NCI-H82 treated with DMSO at 0.1 percent for 48 hours (cell line): Measurements from ENCODE around the gene ALB.

ENCODE experiments used
- DNase-seq: peaks from one replicate; lab custom pipeline; 2025; ENCODE audit not compliant: unreplicated experiment; lab: John Stamatoyannopoulos, UW

ALB gene

GRCh38 chr4:73408181-73408867 lies 4.2 kb downstream of the ALB start:
- DNase-seq = no peak

DNA sequence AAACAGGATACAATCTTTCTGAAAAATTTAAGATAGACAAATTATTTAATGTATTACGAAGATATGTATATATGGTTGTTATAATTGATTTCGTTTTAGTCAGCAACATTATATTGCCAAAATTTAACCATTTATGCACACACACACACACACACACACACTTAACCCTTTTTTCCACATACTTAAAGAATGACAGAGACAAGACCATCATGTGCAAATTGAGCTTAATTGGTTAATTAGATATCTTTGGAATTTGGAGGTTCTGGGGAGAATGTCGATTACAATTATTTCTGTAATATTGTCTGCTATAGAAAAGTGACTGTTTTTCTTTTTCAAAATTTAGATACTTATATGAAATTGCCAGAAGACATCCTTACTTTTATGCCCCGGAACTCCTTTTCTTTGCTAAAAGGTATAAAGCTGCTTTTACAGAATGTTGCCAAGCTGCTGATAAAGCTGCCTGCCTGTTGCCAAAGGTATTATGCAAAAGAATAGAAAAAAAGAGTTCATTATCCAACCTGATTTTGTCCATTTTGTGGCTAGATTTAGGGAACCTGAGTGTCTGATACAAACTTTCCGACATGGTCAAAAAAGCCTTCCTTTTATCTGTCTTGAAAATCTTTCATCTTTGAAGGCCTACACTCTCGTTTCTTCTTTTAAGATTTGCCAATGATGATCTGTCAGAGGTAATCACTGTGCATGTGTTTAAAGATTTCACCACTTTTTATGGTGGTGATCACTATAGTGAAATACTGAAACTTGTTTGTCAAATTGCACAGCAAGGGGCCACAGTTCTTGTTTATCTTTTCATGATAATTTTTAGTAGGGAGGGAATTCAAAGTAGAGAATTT lies 5.2 kb downstream of the ALB start:
- no peak for DNase-seq

GRCh38 chr4:73409978-73410548 lies 6.0 kb downstream of the ALB start:
- no peak for DNase-seq

- DNase-seq = no peak
Measured at GRCh38 chr4:73410916-73411730, 7.0 kb downstream of the ALB start.

- no peak for DNase-seq
Measured at GRCh38 chr4:73411731-73412414, 7.8 kb downstream of the ALB start.

DNA sequence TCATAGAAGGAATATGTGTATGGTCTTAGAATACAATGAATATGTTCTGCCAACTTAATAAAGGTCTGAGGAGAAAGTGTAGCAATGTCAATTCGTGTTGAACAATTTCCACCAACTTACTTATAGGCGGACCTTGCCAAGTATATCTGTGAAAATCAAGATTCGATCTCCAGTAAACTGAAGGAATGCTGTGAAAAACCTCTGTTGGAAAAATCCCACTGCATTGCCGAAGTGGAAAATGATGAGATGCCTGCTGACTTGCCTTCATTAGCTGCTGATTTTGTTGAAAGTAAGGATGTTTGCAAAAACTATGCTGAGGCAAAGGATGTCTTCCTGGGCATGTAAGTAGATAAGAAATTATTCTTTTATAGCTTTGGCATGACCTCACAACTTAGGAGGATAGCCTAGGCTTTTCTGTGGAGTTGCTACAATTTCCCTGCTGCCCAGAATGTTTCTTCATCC lies 9.2 kb downstream of the ALB start:
- DNase-seq = no peak

DNA sequence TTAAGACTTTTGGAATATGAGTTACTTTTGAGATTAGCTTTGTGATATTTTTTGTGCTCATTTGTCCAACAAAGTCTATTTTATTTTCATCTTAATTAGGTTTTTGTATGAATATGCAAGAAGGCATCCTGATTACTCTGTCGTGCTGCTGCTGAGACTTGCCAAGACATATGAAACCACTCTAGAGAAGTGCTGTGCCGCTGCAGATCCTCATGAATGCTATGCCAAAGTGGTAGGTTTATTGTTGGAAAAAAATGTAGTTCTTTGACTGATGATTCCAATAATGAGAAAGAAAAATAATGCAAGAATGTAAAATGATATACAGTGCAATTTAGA lies 10.8 kb downstream of the ALB start:
- DNase-seq = no peak

- DNase-seq = no peak
Measured at GRCh38 chr4:73415807-73416238, 11.7 kb downstream of the ALB start.

- no peak for DNase-seq
Measured at GRCh38 chr4:73416423-73417087, 12.5 kb downstream of the ALB start.

GRCh38 chr4:73417342-73417741 lies 13.3 kb downstream of the ALB start:
- DNase-seq = no peak

DNA sequence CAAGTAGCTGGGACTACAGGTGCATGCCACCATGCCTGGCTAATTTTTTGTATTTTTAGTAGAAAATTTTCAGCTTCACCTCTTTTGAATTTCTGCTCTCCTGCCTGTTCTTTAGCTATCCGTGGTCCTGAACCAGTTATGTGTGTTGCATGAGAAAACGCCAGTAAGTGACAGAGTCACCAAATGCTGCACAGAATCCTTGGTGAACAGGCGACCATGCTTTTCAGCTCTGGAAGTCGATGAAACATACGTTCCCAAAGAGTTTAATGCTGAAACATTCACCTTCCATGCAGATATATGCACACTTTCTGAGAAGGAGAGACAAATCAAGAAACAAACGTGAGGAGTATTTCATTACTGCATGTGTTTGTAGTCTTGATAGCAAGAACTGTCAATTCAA lies 13.9 kb downstream of the ALB start:
- no peak for DNase-seq

DNA sequence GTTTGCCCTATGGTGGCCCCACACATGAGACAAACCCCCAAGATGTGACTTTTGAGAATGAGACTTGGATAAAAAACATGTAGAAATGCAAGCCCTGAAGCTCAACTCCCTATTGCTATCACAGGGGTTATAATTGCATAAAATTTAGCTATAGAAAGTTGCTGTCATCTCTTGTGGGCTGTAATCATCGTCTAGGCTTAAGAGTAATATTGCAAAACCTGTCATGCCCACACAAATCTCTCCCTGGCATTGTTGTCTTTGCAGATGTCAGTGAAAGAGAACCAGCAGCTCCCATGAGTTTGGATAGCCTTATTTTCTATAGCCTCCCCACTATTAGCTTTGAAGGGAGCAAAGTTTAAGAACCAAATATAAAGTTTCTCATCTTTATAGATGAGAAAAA lies 14.6 kb downstream of the ALB start:
- no peak for DNase-seq

DNA sequence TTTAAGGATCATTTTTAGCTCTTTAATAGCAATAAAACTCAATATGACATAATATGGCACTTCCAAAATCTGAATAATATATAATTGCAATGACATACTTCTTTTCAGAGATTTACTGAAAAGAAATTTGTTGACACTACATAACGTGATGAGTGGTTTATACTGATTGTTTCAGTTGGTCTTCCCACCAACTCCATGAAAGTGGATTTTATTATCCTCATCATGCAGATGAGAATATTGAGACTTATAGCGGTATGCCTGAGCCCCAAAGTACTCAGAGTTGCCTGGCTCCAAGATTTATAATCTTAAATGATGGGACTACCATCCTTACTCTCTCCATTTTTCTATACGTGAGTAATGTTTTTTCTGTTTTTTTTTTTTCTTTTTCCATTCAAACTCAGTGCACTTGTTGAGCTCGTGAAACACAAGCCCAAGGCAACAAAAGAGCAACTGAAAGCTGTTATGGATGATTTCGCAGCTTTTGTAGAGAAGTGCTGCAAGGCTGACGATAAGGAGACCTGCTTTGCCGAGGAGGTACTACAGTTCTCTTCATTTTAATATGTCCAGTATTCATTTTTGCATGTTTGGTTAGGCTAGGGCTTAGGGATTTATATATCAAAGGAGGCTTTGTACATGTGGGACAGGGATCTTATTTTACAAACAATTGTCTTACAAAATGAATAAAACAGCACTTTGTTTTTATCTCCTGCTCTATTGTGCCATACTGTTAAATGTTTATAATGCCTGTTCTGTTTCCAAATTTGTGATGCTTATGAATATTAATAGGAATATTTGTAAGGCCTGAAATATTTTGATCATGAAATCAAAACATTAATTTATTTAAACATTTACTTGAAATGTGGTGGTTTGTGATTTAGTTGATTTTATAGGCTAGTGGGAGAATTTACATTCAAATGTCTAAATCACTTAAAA lies 15.3 kb downstream of the ALB start:
- no peak for DNase-seq

DNA sequence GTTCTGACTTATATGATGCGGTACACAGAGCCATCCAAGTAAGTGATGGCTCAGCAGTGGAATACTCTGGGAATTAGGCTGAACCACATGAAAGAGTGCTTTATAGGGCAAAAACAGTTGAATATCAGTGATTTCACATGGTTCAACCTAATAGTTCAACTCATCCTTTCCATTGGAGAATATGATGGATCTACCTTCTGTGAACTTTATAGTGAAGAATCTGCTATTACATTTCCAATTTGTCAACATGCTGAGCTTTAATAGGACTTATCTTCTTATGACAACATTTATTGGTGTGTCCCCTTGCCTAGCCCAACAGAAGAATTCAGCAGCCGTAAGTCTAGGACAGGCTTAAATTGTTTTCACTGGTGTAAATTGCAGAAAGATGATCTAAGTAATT lies 16.5 kb downstream of the ALB start:
- DNase-seq = no peak

- no peak for DNase-seq
Measured at GRCh38 chr4:73421708-73422457, 17.8 kb downstream of the ALB start.

DNA sequence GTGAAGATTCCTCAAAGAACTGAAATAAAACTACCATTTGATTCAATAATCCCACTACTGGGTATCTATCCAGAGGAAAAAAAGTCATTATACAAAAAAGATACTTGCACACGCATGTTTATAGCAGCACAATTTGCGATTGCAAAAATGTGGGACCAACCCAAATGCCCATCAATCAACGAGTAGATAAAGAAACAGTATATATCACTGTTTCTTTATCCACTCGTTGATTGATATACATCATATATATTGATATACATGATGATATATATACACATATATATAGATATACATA lies 18.3 kb downstream of the ALB start:
- DNase-seq = no peak

GRCh38 chr4:73423184-73423583 lies 19.1 kb downstream of the ALB start:
- no peak for DNase-seq

GRCh38 chr4:73426666-73427065 lies 22.6 kb downstream of the ALB start:
- DNase-seq = no peak

DNA sequence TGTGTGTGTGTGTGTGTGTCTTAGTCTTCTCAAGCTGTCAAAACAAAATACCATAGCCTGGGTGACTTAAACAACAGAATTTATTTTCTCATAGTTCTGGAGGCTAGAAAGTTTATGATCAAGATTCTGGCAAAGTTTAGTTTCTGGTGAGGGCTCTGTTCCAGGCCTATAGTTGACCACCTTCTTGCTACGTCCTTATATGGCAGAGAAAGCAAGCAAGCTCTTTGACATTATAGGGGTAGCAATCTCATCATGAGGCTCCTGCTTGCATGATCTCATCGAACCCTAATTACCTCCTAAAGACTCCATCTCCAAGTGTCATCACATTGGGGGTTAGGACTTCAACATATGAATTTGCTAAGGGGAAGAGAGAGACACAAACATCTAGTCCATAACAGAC lies 25.0 kb downstream of the ALB start:
- DNase-seq = no peak
